Measurements from ENCODE around the gene SPATS2L. TPM values are rescaled to one million over a fixed set of nuclear protein-coding genes. Genes with fewer than 3 reads are reported as not detected.

The SPATS2L gene
- total RNA-seq, 1 donor from 2014 or later, result 92.7 TPM

DNA sequence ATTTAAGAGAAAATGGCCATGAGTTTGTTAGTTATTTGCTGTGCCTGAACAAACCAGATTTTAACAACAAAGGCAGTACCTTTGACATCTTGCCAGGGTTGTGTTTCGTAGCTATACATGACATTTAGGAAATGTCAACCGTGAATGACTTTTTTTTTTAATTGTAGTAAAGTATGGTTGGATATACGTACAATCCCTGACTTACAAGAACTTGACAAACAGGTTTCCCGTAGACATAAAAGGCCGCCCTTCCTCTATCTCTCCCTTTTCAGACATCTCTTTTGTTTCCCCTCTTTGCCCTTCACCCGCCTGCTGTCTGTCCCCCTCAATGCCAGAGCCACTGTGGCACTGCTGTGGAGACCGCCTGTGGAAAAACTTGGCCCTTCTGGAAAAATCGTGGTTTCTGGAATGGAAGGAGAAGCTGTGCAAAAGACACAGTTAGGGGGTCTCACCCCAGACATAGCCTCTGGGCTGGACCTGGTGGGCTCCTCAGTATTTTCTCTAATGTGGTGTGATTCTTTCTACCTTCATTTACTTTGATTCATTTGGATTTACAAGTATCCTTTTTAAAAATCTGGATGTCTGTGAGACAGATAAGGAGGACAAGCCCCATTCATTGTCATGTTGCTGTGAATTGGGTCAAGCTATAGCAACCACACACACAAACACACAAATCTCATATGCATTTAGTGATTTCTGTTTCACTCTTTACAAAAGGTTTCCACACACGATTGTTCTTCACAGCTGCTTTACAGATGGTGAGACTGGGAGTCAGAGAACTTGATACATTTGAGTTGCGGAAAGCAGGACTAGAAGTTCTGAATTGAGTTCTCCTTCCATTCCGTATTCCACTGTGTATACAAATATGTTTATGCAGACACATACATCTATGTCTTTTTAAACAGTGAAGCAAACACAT lies 48.6 kb downstream of the SPATS2L start:
- H3K27me3 ChIP-seq, result no peaks in the 10 kb centered on the region
- intact Hi-C loops (cut with DNase I), result no loop called here
- no peaks in the 10 kb centered on the region for H3K9me3 ChIP-seq
- H3K4me1 ChIP-seq, result peaks cover 23% of the 10 kb centered on the region
- TF ChIP-seq, protein P1, sequence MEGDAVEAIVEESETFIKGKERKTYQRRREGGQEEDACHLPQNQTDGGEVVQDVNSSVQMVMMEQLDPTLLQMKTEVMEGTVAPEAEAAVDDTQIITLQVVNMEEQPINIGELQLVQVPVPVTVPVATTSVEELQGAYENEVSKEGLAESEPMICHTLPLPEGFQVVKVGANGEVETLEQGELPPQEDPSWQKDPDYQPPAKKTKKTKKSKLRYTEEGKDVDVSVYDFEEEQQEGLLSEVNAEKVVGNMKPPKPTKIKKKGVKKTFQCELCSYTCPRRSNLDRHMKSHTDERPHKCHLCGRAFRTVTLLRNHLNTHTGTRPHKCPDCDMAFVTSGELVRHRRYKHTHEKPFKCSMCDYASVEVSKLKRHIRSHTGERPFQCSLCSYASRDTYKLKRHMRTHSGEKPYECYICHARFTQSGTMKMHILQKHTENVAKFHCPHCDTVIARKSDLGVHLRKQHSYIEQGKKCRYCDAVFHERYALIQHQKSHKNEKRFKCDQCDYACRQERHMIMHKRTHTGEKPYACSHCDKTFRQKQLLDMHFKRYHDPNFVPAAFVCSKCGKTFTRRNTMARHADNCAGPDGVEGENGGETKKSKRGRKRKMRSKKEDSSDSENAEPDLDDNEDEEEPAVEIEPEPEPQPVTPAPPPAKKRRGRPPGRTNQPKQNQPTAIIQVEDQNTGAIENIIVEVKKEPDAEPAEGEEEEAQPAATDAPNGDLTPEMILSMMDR (IDR thresholded peaks at IDR 0.05), result no peak
- no peak overlapping the region for H3K27ac ChIP-seq
- H3K4me3 ChIP-seq, result no peak overlapping the region
- DNase-seq, result no peak
- no peak for ATAC-seq
- H3K36me3 ChIP-seq, result no peaks in the 10 kb centered on the region

DNA sequence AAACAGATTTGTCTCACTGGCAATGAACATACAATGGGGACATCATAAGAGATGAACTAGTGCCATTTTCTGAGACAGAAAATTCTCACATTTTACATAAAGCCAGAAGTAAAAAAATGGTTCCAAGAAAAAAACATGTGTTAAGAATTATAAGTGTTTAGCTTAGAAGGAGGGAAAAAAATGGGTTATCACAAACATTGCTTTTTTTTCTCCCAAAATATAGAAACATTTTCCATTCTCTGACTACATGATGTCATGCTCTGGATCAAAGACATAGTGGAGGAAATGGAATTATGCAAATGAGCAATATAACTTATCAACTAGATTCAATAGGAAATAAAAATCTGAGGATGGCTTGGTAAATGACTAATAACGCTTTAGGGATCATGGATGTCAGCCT lies 49.8 kb downstream of the SPATS2L start:
- H3K4me1 ChIP-seq, result peaks cover 25% of the 10 kb centered on the region
- TF ChIP-seq, protein P1 (IDR thresholded peaks at IDR 0.05), result no peak

DNA sequence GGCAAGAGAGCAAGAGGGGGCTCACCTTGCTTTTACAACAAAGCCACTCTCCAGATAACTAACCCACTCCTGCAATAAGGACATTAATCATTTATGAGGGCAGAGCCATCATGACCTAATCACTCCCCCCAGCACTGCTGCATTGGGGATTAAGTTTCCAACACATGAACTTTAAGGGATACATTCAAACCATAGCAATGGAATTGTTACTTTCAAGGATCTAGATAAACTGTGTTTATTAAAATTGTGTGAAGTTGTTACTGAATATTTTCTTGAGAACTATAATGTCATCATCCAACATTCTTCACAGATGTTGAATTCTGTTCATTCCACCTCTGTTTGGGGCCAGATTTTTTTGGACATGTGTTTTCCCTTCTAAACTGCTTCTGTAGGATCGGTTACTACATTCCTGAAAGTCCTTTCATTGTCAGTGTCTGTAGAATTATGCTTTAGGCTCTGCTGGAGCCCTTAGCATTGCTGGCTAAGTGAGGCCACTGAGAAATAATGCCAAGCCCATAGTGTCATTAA lies 50.4 kb downstream of the SPATS2L start:
- peaks cover 21% of the 10 kb centered on the region for H3K4me1 ChIP-seq

More for the DNA sequence above, 49.8 kb downstream of the SPATS2L start:
- ATAC-seq (no peak), DNase-seq (no peak)
- Histone ChIP-seq H3K36me3 (no peaks in the 10 kb centered on the region), H3K27ac (no peak overlapping the region), H3K27me3 (no peaks in the 10 kb centered on the region), H3K4me3 (no peak overlapping the region), H3K9me3 (no peaks in the 10 kb centered on the region)
- intact Hi-C loops (cut with DNase I), result no loop called here

DNA sequence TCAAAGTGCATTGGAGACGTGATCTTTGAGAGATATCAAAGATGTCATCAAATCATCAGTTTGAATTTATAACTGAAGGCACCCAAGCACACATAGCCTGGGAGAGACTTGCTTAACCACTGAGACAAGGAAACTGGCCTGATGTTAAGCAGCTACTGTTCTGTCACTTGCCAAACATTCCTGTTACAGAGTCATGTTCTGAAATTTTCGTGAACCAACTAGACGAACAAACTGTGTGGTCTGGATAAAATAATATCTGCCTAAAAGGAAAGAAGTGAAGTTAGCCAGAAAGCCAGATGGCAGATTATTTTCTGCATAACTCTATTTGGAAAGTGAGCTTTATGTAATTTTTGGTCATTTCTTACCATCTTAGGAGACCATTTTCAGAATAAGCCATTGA lies 51.4 kb downstream of the SPATS2L start:
- Histone ChIP-seq H3K4me1 (peaks cover 15% of the 10 kb centered on the region), H3K27ac (no peak overlapping the region), H3K27me3 (no peaks in the 10 kb centered on the region), H3K4me3 (no peak overlapping the region), H3K36me3 (no peaks in the 10 kb centered on the region), H3K9me3 (no peaks in the 10 kb centered on the region)
- ATAC-seq (peak; percentile 24), DNase-seq (no peak)
- intact Hi-C loops (cut with DNase I), result no loop called here
- TF ChIP-seq, protein P1 (IDR thresholded peaks at IDR 0.05), result no peak

More for the DNA sequence above, 50.4 kb downstream of the SPATS2L start:
- intact Hi-C loops (cut with DNase I), result no loop called here
- Histone ChIP-seq H3K36me3 (no peaks in the 10 kb centered on the region), H3K27me3 (no peaks in the 10 kb centered on the region), H3K27ac (no peak overlapping the region), H3K4me3 (no peak overlapping the region), H3K9me3 (no peaks in the 10 kb centered on the region)
- DNase-seq, result no peak
- TF ChIP-seq, protein P1 (IDR thresholded peaks at IDR 0.05), result no peak
- ATAC-seq, result no peak

DNA sequence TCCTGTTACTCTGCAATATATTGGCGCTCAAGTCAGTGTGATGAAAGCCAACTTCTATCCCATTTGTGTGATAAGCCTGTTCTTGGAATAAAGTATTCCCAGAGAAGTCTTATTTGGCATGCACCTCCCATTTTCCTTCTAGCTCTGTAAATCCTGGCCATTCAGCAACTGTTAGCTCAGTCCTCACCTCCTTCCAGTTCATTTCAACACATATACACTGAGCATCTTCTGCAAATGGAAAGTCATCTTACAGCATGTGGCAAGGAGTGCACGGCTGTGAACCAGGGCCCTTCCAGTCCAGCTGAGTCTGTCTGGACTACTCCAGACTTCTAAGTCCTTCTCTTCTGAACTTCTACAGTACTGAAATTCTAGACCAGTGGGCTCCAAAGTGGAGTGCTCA lies 53.1 kb downstream of the SPATS2L start:
- Histone ChIP-seq H3K9me3 (no peaks in the 10 kb centered on the region), H3K4me3 (no peak overlapping the region), H3K27ac (no peak overlapping the region), H3K36me3 (no peaks in the 10 kb centered on the region), H3K27me3 (no peaks in the 10 kb centered on the region), H3K4me1 (peaks cover 15% of the 10 kb centered on the region)
- DNase-seq (no peak), ATAC-seq (no peak)
- TF ChIP-seq, protein P1 (IDR thresholded peaks at IDR 0.05), result no peak
- intact Hi-C loops (cut with DNase I), result no loop called here
